SH-SY5Y (cell line): ENCODE data around the gene KCTD10.

Experiments
- GATA2 ChIP-seq: IDR thresholded peaks from 2 replicates; pipeline ENCODE4 v1.6.1; 2011; ENCODE audit warnings: mild to moderate bottlenecking, low read depth, low read length
- GATA3 ChIP-seq: IDR thresholded peaks from 2 replicates; pipeline ENCODE4 v1.6.1; 2011; ENCODE audit warnings: low read depth, mild to moderate bottlenecking, low read length, moderate library complexity

DNA sequence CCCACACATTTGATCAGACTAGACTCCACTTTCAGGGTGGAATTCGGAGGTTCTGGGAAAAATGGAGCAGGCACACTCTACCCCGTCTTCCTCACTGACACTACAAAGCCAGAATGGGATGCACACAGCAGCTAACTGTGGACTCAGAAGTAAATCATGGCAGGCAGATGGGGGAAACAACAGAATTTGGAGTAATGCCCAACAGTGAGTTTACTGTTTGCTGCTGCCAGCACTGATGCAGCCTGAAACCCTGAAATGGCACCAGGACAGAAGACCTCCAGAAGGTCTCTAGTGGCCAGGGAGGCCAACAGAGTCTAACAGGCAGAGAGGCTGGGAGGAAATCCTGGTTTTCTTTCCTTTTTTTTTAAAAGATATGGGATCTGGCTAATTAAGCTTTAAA, 24.6 kb downstream of the KCTD10 start:
- TF ChIP-seq GATA2 (no peak), GATA3 (no peak)
